Astrocyte (in vitro differentiated cells and primary cell): ENCODE results near the gene FASLG.

Source experiments
- CTCF ChIP-seq: IDR thresholded peaks from 2 replicates; pipeline ENCODE4 v1.5.1; 2011; ENCODE audit warnings: low read depth, mild to moderate bottlenecking, inconsistent platforms, low read length, moderate library complexity; ENCODE audit not compliant: insufficient read depth
- EZH2 ChIP-seq: IDR thresholded peaks from 2 replicates; pipeline ENCODE4 v1.6.1; 2012; ENCODE audit warnings: mild to moderate bottlenecking, low read length, inconsistent platforms; ENCODE audit not compliant: insufficient read depth

- TF ChIP-seq CTCF (no peak), EZH2 (no peak)
These were observed 39.3 kb downstream of the FASLG start for GRCh38 chr1:172698224-172698623.
